DOHH2 (cell line): ENCODE data around the gene RCHY1.

Experiments used
- EZH2phosphoT487 ChIP-seq: fragments of 200-600 bp; sonication (generic); IDR thresholded peaks from 2 replicates; pipeline ENCODE4 v1.6.1; 2017; ENCODE audit warnings: borderline replicate concordance, mild to moderate bottlenecking, antibody characterized with exemption, low read length, moderate library complexity, mixed read lengths
- TF ChIP-seq, protein P1 (sequence below): fragments of 200-600 bp; sonication (generic); IDR thresholded peaks from one replicate; pipeline ENCODE4 v1.5.1; 2014; ENCODE audit warnings: antibody characterized with exemption, mild to moderate bottlenecking, low read depth, low read length; ENCODE audit not compliant: poor library complexity, severe bottlenecking

DNA sequence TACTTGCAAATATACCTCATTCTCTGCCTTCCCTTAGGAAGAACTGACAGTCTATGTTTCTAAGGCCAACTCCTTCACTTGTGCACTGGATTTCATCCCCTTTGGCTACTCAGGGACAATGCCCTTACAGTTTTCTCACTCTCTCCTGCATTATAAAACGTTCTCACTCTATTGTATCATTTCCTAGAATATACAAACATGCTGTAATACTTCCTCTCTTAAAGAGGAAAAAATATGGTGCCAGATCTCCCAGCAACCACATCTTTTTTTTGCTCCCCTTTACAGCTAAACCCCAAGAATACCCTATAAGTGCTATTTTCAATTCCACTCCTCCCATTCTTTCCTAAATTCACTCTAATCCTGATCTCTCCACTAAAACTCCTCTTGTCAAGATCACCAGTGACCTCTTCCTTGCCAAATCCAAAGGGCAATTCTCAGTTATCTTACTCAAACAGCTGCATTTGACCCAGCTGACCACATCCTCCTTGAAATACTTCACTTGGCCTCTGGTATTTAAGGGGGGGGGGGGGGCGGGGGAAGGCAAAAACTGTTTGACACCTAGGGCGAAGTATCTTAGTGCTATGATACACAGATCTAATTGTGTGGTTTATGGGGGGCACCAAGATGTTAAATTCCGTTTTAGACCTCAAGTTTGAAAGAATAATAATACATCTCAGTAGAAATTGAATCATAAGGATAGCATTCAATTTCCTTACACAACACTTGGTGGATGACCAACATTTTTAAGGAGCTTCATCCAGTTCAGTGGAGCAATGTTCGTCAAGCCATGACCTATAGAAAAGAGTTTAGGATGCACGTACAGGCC is 1.6 kb downstream of the RCHY1 start:
- TF ChIP-seq, protein P1, sequence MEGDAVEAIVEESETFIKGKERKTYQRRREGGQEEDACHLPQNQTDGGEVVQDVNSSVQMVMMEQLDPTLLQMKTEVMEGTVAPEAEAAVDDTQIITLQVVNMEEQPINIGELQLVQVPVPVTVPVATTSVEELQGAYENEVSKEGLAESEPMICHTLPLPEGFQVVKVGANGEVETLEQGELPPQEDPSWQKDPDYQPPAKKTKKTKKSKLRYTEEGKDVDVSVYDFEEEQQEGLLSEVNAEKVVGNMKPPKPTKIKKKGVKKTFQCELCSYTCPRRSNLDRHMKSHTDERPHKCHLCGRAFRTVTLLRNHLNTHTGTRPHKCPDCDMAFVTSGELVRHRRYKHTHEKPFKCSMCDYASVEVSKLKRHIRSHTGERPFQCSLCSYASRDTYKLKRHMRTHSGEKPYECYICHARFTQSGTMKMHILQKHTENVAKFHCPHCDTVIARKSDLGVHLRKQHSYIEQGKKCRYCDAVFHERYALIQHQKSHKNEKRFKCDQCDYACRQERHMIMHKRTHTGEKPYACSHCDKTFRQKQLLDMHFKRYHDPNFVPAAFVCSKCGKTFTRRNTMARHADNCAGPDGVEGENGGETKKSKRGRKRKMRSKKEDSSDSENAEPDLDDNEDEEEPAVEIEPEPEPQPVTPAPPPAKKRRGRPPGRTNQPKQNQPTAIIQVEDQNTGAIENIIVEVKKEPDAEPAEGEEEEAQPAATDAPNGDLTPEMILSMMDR, result no peak
- no peak for TF ChIP-seq EZH2phosphoT487
